ENCODE results near the gene CLEC4C.
"Not testable (repeated sequence)": the region's sequence is repeated elsewhere in the genome, so short reads cannot be mapped to it uniquely, and the experiment has no call there.

The CLEC4C gene, protein sequence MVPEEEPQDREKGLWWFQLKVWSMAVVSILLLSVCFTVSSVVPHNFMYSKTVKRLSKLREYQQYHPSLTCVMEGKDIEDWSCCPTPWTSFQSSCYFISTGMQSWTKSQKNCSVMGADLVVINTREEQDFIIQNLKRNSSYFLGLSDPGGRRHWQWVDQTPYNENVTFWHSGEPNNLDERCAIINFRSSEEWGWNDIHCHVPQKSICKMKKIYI

DNA sequence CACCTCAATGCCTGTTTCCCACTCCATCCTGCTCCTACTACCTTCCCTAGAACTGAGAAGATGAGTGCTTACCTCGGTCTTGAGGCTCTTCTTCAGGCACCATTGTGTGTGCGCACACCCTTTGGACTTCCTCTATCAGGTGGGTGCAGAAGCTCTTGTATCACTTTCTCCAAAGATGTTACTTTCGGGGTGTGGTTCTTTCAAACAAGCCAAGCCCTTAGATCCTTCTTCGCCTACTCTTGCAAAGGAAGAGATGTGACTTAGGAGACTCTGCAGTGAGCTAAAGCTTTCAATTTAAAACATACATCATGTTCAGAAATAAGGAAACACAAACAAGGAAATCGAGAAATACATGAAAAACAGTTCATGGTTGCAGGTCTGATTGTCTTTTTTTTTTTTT lies at the start of gene CLEC4C:
Gene CLEC4C (minus strand): TSS at position 130 of the 400 bp plus-strand sequence. CDS start 27 bp downstream, at position 103.
- DNase-seq, result no peak

DNA sequence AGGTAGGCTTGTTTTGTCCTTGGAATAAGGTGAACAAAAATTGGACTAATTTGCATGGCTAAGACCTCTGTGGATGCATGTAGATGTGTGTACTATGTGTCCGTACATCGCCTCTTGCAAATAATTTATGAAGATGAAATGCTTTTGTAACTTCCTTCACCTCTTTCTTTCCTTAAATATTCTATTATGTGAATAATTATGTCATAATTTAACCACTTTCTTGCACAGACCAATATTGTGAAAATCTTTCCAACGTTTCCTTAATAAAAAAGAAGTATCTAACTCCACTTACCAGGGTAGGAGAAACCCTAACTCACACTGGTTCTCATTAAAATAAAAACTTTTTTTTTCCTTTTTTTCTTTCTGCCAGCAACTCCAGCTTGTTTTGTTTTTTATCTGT lies 46.0 kb upstream of the CLEC4C start:
- no peak for DNase-seq

DNA sequence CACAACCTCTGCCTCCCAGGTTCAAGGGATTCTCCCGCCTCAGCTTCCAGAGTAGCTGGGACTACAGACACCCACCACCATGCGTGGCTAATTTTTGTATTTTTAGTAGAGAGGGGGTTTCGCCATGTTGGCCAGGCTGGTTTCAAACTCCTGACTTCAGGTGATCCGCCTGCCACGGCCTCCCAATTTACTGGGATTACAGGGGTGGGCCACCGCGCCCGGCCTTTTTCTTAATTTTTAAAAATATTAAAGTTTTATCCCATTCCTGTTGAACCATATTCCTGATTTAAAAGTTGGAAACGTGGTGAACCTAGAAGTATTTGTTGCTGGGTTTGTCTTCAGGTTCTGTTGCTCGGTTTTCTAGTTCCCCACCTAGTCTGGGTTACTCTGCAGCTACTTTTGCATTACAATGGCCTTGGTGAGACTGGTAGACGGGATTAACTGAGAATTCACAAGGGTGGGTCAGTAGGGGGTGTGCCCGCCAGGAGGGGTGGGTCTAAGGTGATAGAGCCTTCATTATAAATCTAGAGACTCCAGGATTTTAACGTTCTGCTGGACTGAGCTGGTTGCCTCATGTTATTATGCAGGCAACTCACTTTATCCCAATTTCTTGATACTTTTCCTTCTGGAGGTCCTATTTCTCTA lies 41.8 kb upstream of the CLEC4C start, which contains the start of gene NANOG:
Gene NANOG (plus strand): TSS at position 519 of the 645 bp plus-strand sequence. CDS start 213 bp downstream, outside the sequence.
- DNase-seq, result not testable (repeated sequence)

DNA sequence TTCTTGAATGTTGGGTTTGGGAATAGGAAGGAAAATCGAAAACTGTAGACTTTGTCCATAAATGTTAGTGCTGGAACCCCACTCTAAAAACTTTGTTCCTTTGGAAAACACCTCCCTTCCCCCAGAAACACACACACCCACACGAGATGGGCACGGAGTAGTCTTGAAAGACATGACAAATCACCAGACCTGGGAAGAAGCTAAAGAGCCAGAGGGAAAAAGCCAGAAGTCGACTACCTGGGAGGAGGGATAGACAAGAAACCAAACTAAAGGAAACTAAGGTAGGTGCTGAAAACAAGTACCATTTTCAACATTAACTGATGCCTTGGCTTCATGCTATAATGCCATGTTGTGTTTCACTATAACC lies 41.1 kb upstream of the CLEC4C start:
- DNase-seq, result no peak

DNA sequence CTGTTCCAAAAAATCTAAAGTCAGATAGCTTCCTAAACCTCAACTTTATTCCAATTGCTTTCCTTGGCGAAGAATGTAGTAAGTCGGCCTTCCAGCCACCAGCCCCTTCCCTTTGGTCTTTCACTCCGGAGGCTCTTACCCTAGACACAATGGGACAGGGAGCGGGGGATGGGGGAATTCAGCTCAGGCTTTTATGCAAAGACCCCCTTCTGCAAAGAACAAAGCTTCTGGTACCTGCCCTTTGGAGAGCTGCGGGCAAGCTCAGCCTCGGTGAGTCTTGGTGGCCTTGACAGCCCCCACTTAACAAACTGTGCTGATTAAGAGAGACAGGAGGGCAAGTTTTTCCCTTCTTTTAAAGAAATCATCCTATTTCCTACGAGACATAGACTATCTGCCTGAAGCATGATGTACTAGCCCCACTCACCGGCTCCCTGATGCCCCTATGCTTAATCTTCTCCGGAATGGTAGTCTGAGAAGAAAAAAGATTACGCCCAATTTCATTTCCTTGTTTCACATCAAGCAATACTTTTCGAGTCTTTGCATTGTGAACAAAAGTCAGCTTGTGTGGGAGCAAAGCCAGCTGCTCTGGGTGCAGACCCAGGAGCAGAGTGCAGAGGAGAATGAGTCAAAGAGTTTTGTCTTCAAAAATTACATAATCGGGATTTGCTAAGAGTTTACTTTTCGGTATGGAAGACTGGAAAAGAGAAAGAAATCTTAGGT lies 40.6 kb upstream of the CLEC4C start:
- DNase-seq, result no peak

DNA sequence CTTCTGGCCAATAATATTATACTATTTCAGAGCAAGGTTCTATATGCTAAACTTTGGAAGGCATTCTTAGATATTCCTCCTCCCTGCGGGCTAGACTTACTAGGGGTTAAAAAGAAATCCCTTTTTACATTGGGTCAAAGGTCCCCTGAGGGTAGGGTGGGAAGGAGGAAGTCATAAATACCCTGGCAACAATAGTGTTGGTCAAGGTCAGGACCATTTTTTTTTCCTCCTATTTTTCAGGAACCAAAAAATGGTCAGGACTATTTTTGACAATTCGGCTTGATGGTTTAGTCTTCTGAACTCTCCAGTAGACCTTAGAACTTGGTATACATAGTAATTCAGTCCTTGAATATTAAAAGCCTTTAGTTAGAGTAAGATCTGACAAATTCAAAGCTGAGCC lies 37.5 kb upstream of the CLEC4C start:
- DNase-seq, result no peak

DNA sequence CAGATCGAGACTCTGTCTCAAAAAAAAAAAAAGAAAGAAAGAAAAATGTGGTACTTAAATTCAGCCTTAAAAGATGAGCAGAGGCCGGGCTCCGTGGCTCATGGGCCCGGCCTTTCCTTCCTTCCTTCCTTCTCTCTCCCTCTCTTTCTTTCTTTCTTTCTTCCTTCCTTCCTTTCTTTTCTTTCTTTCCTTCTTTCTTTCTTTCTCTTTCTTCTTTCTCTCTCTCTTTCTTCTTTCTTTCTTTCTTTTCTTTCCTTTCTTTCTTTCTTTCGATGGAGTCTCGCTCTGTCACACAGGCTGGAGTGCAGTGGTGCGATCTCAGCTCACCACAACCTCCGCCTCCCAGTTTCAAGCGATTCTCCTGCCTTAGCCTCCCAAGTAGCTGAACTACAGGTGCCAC lies 36.3 kb upstream of the CLEC4C start:
- DNase-seq, result not testable (repeated sequence)

DNA sequence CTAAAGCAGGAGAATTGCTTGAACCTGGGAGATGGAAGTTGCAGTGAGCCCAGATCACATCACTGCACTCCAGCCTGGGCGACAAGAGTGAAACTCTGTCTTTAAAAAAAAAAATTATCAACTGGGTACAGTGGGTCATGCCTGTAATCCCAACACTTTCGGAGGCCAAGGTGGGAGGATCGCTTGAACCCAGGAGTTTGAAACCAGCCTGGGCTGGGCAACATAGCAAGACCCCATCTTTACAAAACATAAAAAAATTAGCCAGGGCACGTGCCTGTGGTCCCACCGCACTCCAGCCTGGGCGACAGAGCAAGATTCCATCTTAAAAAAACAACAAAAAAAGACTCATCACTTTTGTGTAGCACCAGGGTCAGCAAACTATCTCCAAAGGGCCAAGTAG lies 34.9 kb upstream of the CLEC4C start:
- DNase-seq, result no peak

DNA sequence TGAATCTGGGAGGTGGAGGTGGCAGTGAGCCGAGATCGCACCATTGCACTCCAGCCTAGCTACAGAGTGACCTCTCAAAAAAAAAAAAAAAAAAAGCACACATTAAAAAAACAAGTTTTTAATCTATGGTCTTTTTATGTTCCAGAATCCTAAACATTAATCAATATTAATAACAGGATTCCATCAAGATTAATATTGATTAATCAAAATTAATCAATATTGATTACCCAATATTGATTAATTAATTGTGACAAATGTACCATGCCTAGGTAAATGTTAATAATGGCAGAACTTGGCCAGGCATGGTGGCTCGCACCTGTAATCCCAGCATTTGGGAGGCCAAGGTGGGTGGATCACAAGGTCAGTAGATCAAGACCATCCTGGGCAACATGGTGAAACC lies 34.1 kb upstream of the CLEC4C start:
- DNase-seq, result no peak

DNA sequence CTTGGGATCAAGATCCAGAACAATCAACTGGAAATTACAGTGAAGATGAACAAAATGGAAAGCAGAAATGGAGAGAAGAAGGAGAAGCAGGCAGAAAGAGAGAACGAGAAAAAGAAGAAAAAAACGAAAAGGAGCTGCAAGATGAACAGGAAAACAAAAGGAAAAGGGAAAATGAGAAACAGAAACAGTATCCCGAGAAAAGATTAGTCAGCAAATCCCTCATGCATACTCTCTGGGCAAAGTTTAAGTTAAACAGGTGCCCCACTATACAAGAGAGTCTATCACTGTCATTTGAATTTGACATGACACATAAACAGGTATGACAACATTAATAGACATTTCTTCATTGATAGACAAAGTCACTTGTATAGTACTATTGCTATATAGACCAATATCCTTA lies 22.8 kb upstream of the CLEC4C start:
- no peak for DNase-seq

DNA sequence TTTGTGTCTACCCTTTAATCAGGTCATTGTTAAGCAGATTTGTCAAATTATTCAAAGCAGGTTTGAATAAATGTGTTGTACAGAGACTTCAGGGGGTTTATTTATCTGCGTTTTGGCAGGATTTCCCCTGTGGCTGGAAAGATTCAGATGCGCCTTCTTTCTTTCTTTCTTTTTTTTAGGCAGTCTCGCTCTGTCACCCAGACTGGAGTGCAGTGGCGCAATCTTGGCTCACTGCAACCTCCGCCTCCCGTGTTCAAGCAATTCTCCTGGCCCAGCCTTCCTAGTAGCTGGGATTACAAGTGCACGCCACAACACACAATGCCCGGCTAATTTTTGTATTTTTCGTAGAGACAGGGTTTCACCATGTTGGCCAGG lies 11.6 kb upstream of the CLEC4C start:
- DNase-seq, result no peak

DNA sequence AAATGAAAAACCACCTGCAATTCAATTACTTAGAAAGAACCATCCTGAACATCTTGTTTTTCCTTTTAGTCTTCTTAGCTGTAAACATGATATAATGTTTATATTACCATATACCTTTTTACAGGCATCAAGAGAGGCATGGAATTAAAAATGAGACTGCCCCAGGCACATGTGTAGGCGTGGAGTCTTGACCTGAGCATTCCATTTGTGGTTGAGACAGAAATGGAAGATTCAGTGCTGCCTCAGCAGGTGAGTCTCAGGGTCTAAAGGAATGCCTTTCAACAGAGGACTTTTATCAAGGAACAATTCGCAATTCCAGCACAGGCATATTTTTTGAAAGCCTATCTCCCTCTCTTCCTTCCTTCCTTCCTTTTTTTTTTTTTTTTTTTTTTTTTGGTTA lies 9.8 kb upstream of the CLEC4C start:
- DNase-seq, result no peak

DNA sequence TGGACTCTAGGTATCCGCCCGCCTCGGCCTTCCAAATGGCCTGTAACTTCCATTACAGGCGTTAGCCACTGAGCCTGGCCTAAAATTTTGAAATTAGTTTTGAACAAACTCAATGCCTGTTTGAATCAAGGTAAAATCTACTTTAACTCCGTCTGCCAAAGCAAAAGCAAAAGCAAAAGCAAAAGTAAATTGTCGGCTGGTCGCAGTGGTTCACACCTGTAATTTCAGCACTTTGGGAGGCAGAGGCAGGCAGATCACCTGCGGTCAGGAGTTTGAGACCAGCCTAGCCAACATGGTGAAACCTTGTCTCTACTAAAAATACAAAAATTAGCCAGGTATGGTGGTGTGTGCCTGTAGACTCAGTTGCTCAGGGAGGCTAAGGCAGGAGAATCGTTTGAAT lies 8.5 kb upstream of the CLEC4C start:
- DNase-seq, result not testable (repeated sequence)

DNA sequence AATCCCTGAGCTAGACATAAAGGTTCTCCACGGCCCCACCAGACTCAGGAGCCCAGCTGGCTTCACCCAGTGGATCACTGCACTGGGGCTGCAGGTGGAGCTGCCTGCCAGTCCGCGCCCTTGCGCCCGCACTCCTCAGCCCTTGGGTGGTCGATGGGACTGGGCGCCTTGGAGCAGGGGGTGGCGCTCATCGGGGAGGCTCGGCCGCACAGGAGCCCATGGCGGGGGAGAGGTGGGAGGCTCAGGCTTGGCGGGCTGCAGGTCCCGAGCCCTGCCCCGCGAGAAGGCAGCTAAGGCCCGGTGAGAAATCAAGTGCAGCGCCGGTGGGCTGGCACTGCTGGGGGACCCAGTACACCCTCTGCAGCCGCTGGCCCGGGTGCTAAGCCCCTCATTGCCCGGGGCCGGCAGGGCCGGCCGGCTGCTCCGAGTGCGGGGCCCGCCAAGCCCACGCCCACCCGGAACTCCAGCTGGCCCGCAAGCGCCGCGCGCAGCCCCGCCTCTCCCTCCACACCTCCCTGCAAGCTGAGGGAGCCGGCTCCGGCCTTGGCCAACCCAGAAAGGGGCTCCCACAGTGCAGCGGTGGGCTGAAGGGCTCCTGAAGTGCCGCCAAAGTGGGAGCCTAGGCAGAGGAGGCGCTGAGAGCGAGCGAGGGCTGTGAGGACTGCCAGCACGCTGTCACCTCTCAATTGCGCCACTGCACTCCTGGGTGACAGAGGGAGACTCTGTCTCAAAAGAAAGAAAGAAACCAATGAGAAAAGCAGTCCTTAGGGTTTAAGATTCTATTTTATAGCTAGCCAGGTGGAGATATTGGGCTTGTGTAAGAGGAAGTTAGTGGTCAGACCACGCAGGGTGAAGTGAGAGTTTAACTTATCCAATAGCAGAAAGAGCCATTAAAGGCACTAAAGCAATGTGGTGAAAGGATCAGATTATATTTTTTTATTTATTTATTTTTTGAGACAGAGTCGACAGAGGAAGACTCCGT lies 5.1 kb upstream of the CLEC4C start:
- DNase-seq, result not testable (repeated sequence)

DNA sequence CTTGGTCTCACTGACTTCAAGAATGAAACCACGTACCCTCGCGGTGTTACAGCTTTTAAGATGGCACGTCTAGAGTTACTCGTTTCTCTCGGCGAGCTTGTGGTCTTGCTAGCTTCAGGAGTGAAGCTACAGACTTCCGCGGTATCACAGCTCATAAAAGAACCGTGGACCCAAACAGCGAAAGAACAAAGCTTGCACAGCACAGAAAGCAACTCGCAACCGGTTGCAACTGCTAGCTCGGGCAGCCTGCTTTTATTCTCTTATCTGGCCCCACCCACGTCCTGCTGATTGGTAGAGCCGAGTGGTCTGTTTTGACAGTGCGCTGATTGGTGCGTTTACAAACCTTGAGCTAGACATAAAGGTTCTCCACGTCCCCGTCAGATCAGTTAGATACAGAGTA lies 4.2 kb upstream of the CLEC4C start:
- DNase-seq, result no peak

DNA sequence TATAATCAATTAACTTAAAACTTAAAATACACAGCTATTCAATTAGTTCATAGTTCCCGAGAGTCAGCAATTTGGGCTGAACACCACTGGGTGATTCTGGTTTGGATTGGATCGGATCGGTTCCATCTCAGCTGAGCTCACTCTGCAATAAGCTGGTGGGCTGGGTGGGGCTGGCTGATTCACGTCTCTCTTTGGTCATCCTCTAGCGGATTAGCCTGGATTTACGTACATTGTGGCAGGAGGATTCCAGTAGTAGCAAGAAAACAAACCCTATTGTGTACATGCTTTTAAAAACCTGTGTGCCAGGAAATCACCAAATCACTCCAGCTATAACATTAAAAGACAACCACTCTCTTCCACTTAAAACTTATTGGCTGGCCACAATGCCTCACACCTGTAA lies 3.2 kb upstream of the CLEC4C start:
- DNase-seq, result no peak

DNA sequence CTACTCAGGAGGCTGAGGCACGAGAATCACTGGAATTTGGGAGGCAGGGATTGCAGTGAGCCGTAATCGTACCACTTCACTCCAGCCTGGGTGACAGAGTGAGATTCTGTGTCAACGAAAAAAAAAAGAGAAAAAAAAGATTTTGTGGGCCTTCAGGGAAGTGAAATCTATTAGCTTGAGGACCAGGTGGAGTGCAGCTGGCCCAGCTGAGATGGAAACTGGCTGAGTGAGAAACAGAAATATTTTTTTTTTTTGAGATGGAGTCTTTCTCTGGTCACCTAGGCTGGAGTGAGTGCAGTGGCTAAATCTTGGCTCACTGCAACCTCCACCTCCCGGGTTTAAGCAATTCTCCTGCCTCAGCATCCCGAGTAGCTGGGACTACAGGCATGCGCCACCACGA lies 2.3 kb upstream of the CLEC4C start:
- DNase-seq, result no peak

DNA sequence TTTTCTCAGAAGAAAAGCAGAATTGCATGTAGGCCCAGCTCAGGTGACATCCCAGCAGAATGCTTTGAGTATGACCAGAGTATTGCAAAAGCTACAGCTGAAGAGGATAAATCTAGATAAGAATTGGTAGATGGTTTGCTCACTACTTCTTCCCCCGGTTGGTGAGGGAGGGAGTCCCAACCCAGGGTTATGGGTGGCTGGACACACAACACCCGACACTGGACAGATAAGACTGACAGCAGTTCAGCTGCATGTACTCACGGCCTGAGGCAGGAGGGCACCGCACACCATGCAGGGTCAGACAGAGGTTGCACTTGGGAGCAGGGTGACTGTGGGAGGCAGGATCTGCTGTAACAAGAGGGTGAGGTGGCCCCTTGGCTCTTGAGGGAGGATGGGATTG lies 1.7 kb upstream of the CLEC4C start:
- no peak for DNase-seq

DNA sequence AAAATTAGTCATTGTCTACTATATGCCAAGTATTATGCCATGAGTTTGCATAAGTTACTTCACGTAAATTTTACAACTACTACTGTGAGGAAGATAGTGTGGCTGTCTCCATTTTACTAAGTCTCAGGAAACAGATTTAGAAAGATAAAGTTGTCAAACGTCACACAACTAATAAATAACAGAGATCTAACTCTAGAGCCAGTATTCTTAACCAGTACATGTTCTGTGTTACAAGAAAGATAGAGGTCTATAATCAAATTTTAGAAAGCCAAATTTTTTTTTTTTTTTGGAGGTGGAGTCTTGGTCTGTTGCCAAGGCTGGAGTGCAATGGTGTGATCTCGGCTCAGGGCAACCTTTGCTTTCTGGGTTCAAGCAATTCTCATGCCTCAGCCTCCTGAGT lies 14.2 kb downstream of the CLEC4C start:
- no peak for DNase-seq

DNA sequence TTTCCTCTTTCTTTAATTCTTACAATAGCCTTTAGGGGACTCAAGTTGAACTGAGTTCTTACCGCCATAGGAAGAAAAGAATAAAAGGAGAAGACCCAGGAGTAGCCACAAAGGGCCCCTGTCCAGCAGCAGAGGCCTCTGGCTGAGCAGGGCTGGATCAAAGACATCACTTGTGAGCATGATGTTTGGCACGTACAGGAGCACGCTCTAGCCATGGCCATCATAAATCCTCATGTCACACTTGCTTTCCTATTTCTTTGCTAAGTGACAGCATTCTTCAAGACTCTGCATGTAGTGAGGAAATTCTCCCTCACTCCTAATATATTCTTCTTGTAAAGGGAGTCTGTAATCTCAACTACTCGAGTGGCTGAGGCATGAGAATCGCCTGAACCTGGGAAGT lies 15.7 kb downstream of the CLEC4C start:
- no peak for DNase-seq

DNA sequence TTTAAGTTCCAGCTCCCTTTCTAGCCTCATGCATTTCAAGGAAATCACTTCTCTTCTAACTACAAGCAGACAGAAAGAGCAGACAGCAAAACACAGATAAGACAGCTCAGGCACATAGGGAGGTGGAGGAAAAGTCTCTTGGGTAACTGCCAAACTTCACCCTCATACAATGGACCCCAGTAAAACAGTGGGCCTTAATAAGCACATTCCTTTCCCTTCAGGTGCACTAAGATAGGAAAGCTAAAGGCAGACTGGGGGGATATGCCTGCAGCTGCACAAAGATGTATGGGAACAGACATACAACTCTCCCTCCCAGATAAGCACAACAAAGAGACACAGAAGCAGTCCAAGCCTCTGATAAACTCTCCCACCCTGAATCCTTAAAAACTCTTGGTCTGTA lies 16.2 kb downstream of the CLEC4C start:
- not testable (repeated sequence) for DNase-seq

DNA sequence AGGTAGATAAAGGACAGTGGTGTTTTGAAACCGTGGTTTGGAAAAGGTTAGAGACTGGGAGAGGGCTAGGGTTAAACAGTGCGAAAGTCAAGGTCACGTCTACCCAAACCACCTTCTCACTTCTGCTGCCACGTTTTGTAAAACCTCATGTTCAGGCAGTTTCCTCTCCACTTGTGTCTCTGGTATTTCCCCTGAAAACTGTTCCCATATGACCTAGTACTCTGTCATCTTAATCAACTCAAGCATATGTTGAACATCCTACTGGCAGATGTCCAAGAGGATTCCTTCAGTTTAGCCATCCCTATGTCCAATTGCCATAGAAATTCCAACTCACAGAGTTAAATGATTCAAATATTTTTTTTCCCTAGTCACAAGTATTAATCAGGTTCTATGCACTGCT lies 17.4 kb downstream of the CLEC4C start:
- no peak for DNase-seq

DNA sequence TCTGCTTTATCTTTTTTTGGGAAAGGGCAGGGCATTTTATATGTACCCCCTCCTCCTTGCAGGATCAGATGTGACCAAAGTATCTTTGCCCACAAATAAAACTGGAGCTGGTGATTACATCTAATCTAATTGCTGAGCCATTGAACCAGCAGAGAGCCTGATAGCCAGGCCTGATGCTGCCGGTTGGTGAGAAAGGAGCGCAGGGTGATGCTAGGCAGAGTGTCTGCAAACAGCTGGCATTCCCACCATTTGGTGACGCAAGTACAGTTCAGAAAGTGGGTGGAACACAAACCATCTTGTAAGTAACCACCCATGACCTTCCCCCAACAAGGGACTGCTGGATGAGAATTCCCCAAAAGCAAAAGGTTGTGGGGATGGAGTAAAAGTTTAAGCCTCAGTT lies 23.2 kb downstream of the CLEC4C start:
- DNase-seq, result no peak
